ENCODE measurements around the gene TCF25. TPM values are rescaled to one million over a fixed set of nuclear protein-coding genes. Genes with fewer than 3 reads are reported as not detected.

The TCF25 gene
- total and polyA plus RNA-seq, 2 experiments from 2014 or later = 229 to 300 TPM

DNA sequence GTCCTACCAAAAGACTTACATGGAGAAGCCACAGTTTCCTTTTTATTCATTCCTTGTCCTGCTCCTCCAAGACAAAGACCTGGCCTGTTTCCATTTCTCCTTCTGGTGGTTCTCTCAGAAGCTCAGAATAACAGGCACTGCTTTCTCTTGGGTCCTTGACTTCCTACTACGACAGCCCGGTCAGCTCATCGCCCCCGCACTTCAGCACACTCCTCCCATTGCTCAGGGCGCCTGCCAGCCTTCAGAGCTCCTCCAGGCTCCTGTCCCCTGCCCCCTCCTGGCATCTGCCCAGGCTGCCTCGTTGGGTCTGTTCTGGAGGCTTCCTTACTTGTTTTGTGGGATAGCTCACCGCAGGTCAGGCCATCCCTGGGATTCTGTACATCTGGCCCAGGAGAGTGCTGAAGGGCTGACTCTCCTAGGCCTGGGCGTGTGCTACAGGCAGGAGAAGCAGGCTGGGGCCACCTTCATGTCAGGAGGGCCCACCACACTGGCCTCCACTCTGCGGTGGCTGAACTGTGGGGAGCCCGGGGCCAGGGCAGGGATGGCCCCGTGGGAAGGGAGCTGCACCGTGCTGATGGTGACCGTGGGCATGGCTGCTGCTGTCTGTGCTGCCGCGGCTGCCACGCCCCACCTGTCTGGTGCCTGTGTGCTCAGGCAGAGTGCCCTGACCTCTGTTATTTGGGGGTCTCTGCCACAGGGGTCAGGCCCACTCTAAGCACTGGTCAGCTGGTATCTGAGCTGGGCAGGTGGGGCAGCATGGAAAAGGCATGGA, 17.7 kb downstream of the TCF25 start:
- no peaks in the 10 kb centered on the region for H3K9me3 ChIP-seq (ENCODE audit: low read depth)
- H3K4me3 ChIP-seq = no peak overlapping the region
- H3K27me3 ChIP-seq = no peaks in the 10 kb centered on the region
- peak in 1 of 2 donors; percentile 71 for DNase-seq (ENCODE audit: low read depth in 1 of 2, low spot score in 1 of 2)
- no peak overlapping the region for H3K27ac ChIP-seq
- H3K36me3 ChIP-seq = peaks cover 52% of the 10 kb centered on the region
- no peak for TF ChIP-seq CTCF (IDR thresholded peaks at IDR 0.05; ENCODE audit: low read depth, low read length)
- no peaks in the 10 kb centered on the region for H3K4me1 ChIP-seq (ENCODE audit: low read depth)

- Histone ChIP-seq H3K27ac (no peak overlapping the region), H3K36me3 (peaks cover 42% of the 10 kb centered on the region), H3K9me3 (ENCODE audit: low read depth) (no peaks in the 10 kb centered on the region), H3K27me3 (no peaks in the 10 kb centered on the region), H3K4me1 (ENCODE audit: low read depth) (no peaks in the 10 kb centered on the region), H3K4me3 (no peak overlapping the region)
- TF ChIP-seq CTCF (IDR thresholded peaks at IDR 0.05; ENCODE audit: low read depth, low read length) = no peak
- DNase-seq (ENCODE audit: low read depth in 1 of 2, low spot score in 1 of 2) = no peak
Measured at GRCh38 chr16:89892055-89892630, 18.8 kb downstream of the TCF25 start.

DNA sequence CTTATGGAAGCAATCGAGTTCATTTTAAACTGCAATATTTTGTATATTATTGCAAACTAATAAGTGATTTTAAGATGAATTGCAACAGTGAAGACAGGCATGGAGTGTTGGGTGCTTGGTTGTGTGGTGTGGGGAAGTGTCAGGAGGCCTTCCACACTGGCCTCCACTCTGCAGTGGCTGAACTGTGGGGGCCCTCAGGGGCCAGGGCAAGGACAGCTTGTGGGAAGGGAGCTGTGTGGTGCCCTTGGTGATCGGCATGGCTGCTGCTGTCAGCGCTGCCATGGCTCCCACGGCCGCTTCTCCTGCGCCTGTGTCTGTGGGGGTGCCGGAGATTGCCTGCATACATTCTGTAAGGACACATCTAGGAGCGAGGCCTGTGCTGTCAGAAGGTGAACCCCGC, 19.2 kb downstream of the TCF25 start:
- Histone ChIP-seq H3K4me1 (ENCODE audit: low read depth) (no peaks in the 10 kb centered on the region), H3K4me3 (no peak overlapping the region), H3K36me3 (peaks cover 41% of the 10 kb centered on the region), H3K27ac (no peak overlapping the region), H3K27me3 (no peaks in the 10 kb centered on the region), H3K9me3 (ENCODE audit: low read depth) (no peaks in the 10 kb centered on the region)
- TF ChIP-seq CTCF (IDR thresholded peaks at IDR 0.05; ENCODE audit: low read depth, low read length) = no peak
- DNase-seq (ENCODE audit: low read depth in 1 of 2, low spot score in 1 of 2) = no peak

DNA sequence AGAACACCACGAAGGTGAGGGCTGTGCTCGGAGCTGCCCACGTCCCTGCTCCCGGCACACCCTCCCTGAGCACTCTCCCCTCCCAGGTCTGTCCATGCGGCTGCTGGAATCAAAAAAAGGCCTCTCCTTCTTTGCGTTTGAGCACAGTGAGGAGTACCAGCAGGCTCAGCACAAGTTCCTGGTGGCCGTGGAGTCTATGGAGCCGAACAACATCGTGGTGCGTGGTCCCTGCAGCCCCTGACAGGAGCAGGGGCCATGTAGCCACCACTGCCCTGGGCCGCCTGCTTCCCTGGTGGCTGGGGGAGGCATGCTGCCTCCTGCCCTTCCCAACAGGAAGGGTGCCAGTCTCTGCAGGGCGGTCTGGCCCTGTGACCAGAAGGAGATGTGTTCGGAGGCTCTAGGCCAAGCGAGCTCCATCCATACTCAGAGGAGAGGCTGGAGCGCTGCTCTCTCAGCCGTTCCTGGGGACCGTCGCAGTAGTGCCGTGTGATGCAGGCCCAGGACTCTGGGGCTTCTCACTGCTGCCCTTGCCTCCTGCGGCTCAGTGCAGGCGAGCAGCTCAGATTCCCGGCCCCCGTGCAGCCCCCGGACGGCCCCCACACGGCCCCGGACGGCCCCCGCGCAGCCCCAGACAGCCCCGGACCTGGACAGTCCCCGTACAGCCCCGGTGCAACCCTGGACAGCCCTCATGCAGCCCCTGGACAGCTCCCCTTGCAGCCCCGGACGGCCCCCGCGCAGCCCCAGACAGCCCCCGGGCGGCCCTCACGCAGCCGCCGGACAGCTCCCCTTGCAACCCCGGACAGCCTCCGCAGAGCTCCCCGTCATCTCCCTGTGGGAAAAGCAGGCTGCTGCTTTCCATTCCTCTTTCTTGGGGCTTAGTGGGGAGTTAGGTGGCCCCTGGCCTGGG, 20.5 kb downstream of the TCF25 start:
- TF ChIP-seq CTCF (IDR thresholded peaks at IDR 0.05; ENCODE audit: low read depth, low read length) = no peak
- H3K9me3 ChIP-seq (ENCODE audit: low read depth) = no peaks in the 10 kb centered on the region
- no peak overlapping the region for H3K4me3 ChIP-seq
- H3K36me3 ChIP-seq = peaks cover 39% of the 10 kb centered on the region
- no peak for DNase-seq (ENCODE audit: low read depth in 1 of 2, low spot score in 1 of 2)
- H3K4me1 ChIP-seq (ENCODE audit: low read depth) = no peaks in the 10 kb centered on the region
- no peak overlapping the region for H3K27ac ChIP-seq
- H3K27me3 ChIP-seq = no peaks in the 10 kb centered on the region

DNA sequence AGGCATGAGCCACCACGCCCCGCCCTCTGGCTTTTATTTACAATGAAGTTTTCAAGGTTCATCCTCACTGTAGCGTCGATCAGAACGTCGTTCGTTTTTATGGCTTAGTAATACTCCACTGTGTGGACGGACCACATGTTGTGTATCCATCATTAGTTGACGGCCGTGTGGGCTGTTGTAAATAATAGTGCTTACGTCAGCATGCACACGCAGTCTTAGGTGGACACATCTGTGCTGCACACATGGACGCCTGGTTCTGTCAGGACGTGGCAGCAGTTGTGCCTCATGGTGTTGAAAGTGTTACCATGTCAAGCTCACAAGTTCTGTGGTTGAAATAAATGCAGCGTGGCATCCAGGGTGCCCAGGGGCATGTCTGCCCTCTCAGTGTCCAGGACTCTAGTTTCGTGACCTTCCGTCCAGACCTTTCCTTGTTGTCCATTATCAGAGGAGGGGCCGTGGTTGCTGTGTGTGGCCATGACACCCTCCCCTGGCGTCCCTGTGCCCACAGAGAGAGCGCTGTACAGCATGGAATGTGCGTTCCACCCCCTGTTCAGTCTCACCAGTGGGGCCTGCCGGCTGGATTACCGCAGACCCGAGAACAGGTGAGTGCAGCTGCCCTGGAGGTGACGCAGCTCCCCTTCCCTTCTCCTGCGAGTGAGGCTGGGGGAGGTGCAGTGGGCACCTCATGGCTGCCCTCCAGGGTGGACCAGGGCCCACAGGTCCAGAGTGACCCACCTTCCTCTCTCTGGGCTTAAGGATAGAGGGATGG, 22.3 kb downstream of the TCF25 start:
- Histone ChIP-seq H3K27ac (no peak overlapping the region), H3K27me3 (no peaks in the 10 kb centered on the region), H3K4me3 (no peak overlapping the region), H3K9me3 (ENCODE audit: low read depth) (no peaks in the 10 kb centered on the region), H3K36me3 (peaks cover 36% of the 10 kb centered on the region), H3K4me1 (ENCODE audit: low read depth) (no peaks in the 10 kb centered on the region)
- no peak for TF ChIP-seq CTCF (IDR thresholded peaks at IDR 0.05; ENCODE audit: low read depth, low read length)
- DNase-seq (ENCODE audit: low read depth in 1 of 2, low spot score in 1 of 2) = no peak
